Liver (tissue), 9 donors: ENCODE measurements around the gene CYP1B1. TPM values are rescaled to one million over a fixed set of nuclear protein-coding genes. Genes with fewer than 3 reads are reported as not detected.

Experiments
- DNase-seq: peaks from one replicate; pipeline ENCODE4 v3.0.0-alpha.2; 2017; ENCODE audit warnings: low spot score
- H3K27ac ChIP-seq, 2 donors: one replicate each; pipeline ENCODE4 v1.7.0; 2013; ENCODE audit warnings: inconsistent platforms in 2 of 2, low read length in 2 of 2, control low read depth in 1 of 2, low read depth in 1 of 2, mild to moderate bottlenecking in 1 of 2
- H3K27me3 ChIP-seq, 4 donors: one replicate each; pipeline versions ENCODE4 v1.6.1 to v1.7.0; 2013; ENCODE audit warnings: low read length in 3 of 4, inconsistent platforms in 1 of 4, mild to moderate bottlenecking in 1 of 4, moderate library complexity in 1 of 4; ENCODE audit not compliant: control insufficient read depth in 4 of 4, insufficient read depth in 4 of 4
- H3K36me3 ChIP-seq, 4 donors: one replicate each; pipeline versions ENCODE4 v1.6.1 to v1.7.0; 2013; ENCODE audit warnings: low read length in 3 of 4, mild to moderate bottlenecking in 3 of 4, low read depth in 1 of 4, moderate library complexity in 1 of 4; ENCODE audit not compliant: control insufficient read depth in 4 of 4, insufficient read depth in 3 of 4
- H3K4me1 ChIP-seq, 4 donors: one replicate each; pipeline versions ENCODE4 v1.6.1 to v1.7.0; 2013; ENCODE audit warnings: low read length in 3 of 4, mild to moderate bottlenecking in 3 of 4, moderate library complexity in 1 of 4; ENCODE audit not compliant: control insufficient read depth in 4 of 4, insufficient read depth in 4 of 4
- H3K4me3 ChIP-seq, 3 donors: one replicate each; pipeline versions ENCODE4 v1.6.1 to v1.7.0; 2013; ENCODE audit warnings: low read length in 3 of 3, control low read depth in 1 of 3, low read depth in 1 of 3, mild to moderate bottlenecking in 1 of 3
- H3K9ac ChIP-seq, 2 donors: one replicate each; pipeline ENCODE4 v1.7.0; 2013; ENCODE audit warnings: low read length in 2 of 2, mild to moderate bottlenecking in 2 of 2, moderate library complexity in 2 of 2, control low read depth in 1 of 2, low read depth in 1 of 2
- H3K9me3 ChIP-seq, 4 donors: one replicate each; pipeline versions ENCODE4 v1.6.1 to v1.7.0; 2013; ENCODE audit warnings: low read length in 3 of 4; ENCODE audit not compliant: control insufficient read depth in 4 of 4
- EGR1 ChIP-seq, 2 donors: IDR thresholded peaks; 2 replicates each; pipeline ENCODE4 v1.6.1; 2016 to 2018; ENCODE audit warnings: antibody characterized with exemption in 2 of 2, low read depth in 2 of 2
- FOXA1 ChIP-seq: IDR thresholded peaks from 2 replicates; pipeline ENCODE4 v1.6.1; 2016; ENCODE audit warnings: antibody characterized with exemption
- FOXA2 ChIP-seq: IDR thresholded peaks from 2 replicates; pipeline ENCODE4 v1.6.1; 2016; ENCODE audit warnings: antibody characterized with exemption
- GABPA ChIP-seq, 2 donors: IDR thresholded peaks in 1 of 2; conservative IDR thresholded peaks in 1 of 2; 2 replicates each; pipeline ENCODE4 v1.6.1; 2016; ENCODE audit warnings: antibody characterized with exemption in 2 of 2, mild to moderate bottlenecking in 1 of 2, moderate library complexity in 1 of 2
- HNF4A ChIP-seq, 2 donors: conservative IDR thresholded peaks; 2 replicates each; pipeline ENCODE4 v1.6.1; 2016; ENCODE audit warnings: antibody characterized with exemption in 2 of 2, mild to moderate bottlenecking in 2 of 2
- HNF4G ChIP-seq: IDR thresholded peaks from 2 replicates; pipeline ENCODE4 v1.6.1; 2016; ENCODE audit warnings: antibody characterized with exemption
- JUND ChIP-seq, 2 donors: IDR thresholded peaks; 2 replicates each; pipeline ENCODE4 v1.6.1; 2016; ENCODE audit warnings: antibody characterized with exemption in 2 of 2
- NR2F2 ChIP-seq: IDR thresholded peaks from 2 replicates; pipeline ENCODE4 v1.6.1; 2016; ENCODE audit warnings: antibody characterized with exemption
- RAD21 ChIP-seq, 2 donors: IDR thresholded peaks; 2 replicates each; pipeline ENCODE4 v1.6.1; 2016; ENCODE audit warnings: antibody characterized with exemption in 2 of 2, mild to moderate bottlenecking in 2 of 2
- RXRA ChIP-seq, 2 donors: IDR thresholded peaks; 2 replicates each; pipeline ENCODE4 v1.6.1; 2017 to 2018; ENCODE audit warnings: antibody characterized with exemption in 2 of 2, mild to moderate bottlenecking in 1 of 2
- SP1 ChIP-seq: IDR thresholded peaks from 2 replicates; pipeline ENCODE4 v1.6.1; 2018; ENCODE audit warnings: antibody characterized with exemption, mild to moderate bottlenecking
- TAF1 ChIP-seq: conservative IDR thresholded peaks from 2 replicates; pipeline ENCODE4 v1.6.1; 2016; ENCODE audit warnings: antibody characterized with exemption, mild to moderate bottlenecking
- YY1 ChIP-seq: IDR thresholded peaks from 2 replicates; pipeline ENCODE4 v1.6.1; 2016; ENCODE audit warnings: antibody characterized with exemption, mild to moderate bottlenecking
- WGBS: extraction: QIAGEN DNeasy Blood & Tissue Kit; methylation state at CpG from one replicate; pipeline ENCODE4 v1.1.7; 2013; 5-methylcytosine and 5-hydroxymethylcytosine counted together
- polyA plus RNA-seq, 2 donors: library from polyadenylated mRNA; stranded (reverse) in 1 of 2; unstranded in 1 of 2; fragments of 200-250 nt in 1 of 2; fragments of >200 nt in 1 of 2; fragmentation: Nextera tagmentation in 1 of 2; extraction: Ambion mirVana in 1 of 2; gene quantifications; one replicate each; pipeline versions ENCODE4 v1.2.1 to v1.2.3, GENCODE V29; 2013 to 2015
- total RNA-seq, 2 donors: library from RNA; depleted of rRNA; stranded (reverse); fragments of >200 nt; gene quantifications; one replicate each; pipeline ENCODE4 v1.2.3, GENCODE V29; 2014
- TF ChIP-seq, protein P1 (sequence below): IDR thresholded peaks from 2 replicates; pipeline ENCODE4 v1.6.1; 2016; ENCODE audit warnings: antibody characterized with exemption
- TF ChIP-seq, protein P2 (sequence below): IDR thresholded peaks from 2 replicates; pipeline ENCODE4 v1.6.1; 2016; ENCODE audit warnings: antibody characterized with exemption
- TF ChIP-seq, protein P3 (sequence below): IDR thresholded peaks from 2 replicates; pipeline ENCODE4 v1.6.1; 2016; ENCODE audit warnings: antibody characterized with exemption
- TF ChIP-seq, protein P4 (sequence below): fragments of 150-350 bp; IDR thresholded peaks from 2 replicates; pipeline ENCODE4 v1.5.1; 2017; ENCODE audit warnings: improper control_type of control experiment, low read depth, low read length; ENCODE audit not compliant: missing input control
- TF ChIP-seq, protein P5 (sequence below): IDR thresholded peaks from 2 replicates; pipeline ENCODE4 v1.6.1; 2016; ENCODE audit warnings: antibody characterized with exemption, mild to moderate bottlenecking
- donor health status: healthy.
- donor health status: healthy.
- donor health status: healthy.
- donor health status: healthy.
- donor health status: healthy.

The CYP1B1 gene
- total and polyA plus RNA-seq, 4 donors: 0.84 to 6.8 (median 3.2) TPM

DNA sequence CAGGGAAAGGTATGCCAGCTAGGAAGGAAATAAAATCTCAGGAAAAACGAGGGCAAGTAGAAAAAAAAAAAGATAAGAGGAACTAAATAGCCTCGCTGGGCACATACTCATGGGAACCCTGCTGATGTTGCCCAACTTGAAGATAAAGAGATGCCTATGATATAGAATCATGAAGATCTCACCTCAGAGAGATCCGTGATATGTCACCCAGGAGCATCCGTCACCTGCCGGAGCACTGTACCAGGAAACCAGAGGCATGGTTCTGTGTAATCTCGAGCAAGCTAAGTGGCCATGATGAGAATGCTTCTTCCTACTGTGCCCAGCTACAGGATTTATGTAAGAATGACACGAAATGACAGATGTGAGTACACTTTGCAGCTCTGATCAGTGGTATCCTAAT lies 40.0 kb downstream of the CYP1B1 start:
- peaks cover 0 to 8% (median 6%) of the 10 kb centered on the region in 4 donors for H3K4me1 ChIP-seq
- no peaks in the 10 kb centered on the region for H3K9me3 ChIP-seq
- no peak overlapping the region for H3K9ac ChIP-seq
- no peak for DNase-seq
- TF ChIP-seq EGR1 (IDR thresholded peaks at IDR 0.05; ENCODE audit: low read depth in 2 of 2): no peak
- TF ChIP-seq, protein P1, sequence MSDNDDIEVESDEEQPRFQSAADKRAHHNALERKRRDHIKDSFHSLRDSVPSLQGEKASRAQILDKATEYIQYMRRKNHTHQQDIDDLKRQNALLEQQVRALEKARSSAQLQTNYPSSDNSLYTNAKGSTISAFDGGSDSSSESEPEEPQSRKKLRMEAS: no peak
- TF ChIP-seq HNF4G: no peak
- no peak for TF ChIP-seq SP1
- peaks cover 0 to 3% (median 0%) of the 10 kb centered on the region in 4 donors for H3K27me3 ChIP-seq
- no peak overlapping the region for H3K27ac ChIP-seq
- WGBS: 91% methylated on average over 7 of the region's 7 CpGs
- H3K4me3 ChIP-seq: no peak overlapping the region
- no peaks in the 10 kb centered on the region for H3K36me3 ChIP-seq

DNA sequence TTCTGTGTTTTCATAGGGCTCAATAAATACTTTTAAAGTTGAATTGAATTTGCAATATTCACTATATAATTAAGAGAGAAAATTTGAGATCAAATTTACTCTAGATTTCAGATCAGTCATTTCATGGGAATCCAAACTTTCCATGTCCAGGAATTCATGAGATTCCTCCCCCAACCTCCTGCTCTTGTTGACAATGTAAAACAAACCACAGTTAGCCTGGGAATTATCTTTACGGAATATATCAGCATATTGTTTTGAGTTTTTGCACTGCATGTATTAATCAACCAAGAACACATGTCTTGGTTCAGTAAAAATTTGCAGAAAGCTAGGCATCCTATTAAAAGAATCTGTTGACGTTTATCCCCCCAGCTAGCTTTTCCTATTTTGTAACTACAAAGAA lies 42.3 kb downstream of the CYP1B1 start:
- WGBS: 47% methylated on average over 2 of the region's 2 CpGs
- Histone ChIP-seq H3K9ac (no peak overlapping the region), H3K36me3 (no peaks in the 10 kb centered on the region), H3K4me1 (peaks cover 0 to 8% (median 6%) of the 10 kb centered on the region in 4 donors), H3K27ac (no peak overlapping the region), H3K27me3 (peaks cover 0 to 2% (median 0%) of the 10 kb centered on the region in 4 donors), H3K4me3 (no peak overlapping the region), H3K9me3 (no peaks in the 10 kb centered on the region)
- TF ChIP-seq GABPA (IDR thresholded peaks at IDR 0.05 in 1 of 2, conservative IDR thresholded peaks at IDR 0.05 in 1 of 2): no peak
- TF ChIP-seq, protein P2, sequence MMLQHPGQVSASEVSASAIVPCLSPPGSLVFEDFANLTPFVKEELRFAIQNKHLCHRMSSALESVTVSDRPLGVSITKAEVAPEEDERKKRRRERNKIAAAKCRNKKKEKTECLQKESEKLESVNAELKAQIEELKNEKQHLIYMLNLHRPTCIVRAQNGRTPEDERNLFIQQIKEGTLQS: no peak
- TF ChIP-seq, protein P3, sequence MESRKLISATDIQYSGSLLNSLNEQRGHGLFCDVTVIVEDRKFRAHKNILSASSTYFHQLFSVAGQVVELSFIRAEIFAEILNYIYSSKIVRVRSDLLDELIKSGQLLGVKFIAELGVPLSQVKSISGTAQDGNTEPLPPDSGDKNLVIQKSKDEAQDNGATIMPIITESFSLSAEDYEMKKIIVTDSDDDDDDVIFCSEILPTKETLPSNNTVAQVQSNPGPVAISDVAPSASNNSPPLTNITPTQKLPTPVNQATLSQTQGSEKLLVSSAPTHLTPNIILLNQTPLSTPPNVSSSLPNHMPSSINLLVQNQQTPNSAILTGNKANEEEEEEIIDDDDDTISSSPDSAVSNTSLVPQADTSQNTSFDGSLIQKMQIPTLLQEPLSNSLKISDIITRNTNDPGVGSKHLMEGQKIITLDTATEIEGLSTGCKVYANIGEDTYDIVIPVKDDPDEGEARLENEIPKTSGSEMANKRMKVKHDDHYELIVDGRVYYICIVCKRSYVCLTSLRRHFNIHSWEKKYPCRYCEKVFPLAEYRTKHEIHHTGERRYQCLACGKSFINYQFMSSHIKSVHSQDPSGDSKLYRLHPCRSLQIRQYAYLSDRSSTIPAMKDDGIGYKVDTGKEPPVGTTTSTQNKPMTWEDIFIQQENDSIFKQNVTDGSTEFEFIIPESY: no peak
- no peak for DNase-seq

DNA sequence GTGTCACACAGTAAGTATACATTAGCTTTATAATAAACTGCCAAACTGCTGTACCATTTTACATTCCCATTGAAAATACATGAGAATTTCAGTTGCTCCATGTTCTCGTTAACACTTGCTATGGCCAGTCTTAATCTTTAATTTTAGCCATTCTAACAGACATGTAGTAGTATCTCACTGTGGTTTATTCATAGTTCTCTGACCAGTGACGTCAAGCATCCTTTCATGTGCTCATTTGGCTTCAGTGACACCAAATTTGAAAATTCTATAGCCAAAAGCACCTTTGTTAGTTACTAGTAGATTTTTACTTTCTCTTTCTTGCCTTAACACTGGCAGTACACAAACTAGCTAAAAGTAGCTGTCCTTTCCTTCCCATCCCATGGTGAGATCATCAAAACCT lies 43.0 kb downstream of the CYP1B1 start:
- Histone ChIP-seq H3K9me3 (no peaks in the 10 kb centered on the region), H3K4me3 (no peak overlapping the region), H3K27me3 (no peaks in the 10 kb centered on the region), H3K4me1 (peaks cover 0 to 2% (median 1%) of the 10 kb centered on the region in 4 donors), H3K9ac (no peak overlapping the region), H3K27ac (no peak overlapping the region), H3K36me3 (no peaks in the 10 kb centered on the region)
- DNase-seq: no peak
- 99% methylated on average over 2 of the region's 2 CpGs for WGBS
- TF ChIP-seq HNF4G (no peak), RAD21 (IDR thresholded peaks at IDR 0.05) (no peak), RXRA (IDR thresholded peaks at IDR 0.05) (no peak), JUND (IDR thresholded peaks at IDR 0.05) (no peak), FOXA2 (no peak), GABPA (IDR thresholded peaks at IDR 0.05 in 1 of 2, conservative IDR thresholded peaks at IDR 0.05 in 1 of 2) (no peak), HNF4A (conservative IDR thresholded peaks at IDR 0.05) (no peak), YY1 (no peak), SP1 (no peak), FOXA1 (no peak), TAF1 (no peak), NR2F2 (no peak), EGR1 (IDR thresholded peaks at IDR 0.05; ENCODE audit: low read depth in 2 of 2) (no peak)
- TF ChIP-seq, protein P3: no peak
- TF ChIP-seq, protein P4, sequence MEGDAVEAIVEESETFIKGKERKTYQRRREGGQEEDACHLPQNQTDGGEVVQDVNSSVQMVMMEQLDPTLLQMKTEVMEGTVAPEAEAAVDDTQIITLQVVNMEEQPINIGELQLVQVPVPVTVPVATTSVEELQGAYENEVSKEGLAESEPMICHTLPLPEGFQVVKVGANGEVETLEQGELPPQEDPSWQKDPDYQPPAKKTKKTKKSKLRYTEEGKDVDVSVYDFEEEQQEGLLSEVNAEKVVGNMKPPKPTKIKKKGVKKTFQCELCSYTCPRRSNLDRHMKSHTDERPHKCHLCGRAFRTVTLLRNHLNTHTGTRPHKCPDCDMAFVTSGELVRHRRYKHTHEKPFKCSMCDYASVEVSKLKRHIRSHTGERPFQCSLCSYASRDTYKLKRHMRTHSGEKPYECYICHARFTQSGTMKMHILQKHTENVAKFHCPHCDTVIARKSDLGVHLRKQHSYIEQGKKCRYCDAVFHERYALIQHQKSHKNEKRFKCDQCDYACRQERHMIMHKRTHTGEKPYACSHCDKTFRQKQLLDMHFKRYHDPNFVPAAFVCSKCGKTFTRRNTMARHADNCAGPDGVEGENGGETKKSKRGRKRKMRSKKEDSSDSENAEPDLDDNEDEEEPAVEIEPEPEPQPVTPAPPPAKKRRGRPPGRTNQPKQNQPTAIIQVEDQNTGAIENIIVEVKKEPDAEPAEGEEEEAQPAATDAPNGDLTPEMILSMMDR: no peak
- TF ChIP-seq, protein P5, sequence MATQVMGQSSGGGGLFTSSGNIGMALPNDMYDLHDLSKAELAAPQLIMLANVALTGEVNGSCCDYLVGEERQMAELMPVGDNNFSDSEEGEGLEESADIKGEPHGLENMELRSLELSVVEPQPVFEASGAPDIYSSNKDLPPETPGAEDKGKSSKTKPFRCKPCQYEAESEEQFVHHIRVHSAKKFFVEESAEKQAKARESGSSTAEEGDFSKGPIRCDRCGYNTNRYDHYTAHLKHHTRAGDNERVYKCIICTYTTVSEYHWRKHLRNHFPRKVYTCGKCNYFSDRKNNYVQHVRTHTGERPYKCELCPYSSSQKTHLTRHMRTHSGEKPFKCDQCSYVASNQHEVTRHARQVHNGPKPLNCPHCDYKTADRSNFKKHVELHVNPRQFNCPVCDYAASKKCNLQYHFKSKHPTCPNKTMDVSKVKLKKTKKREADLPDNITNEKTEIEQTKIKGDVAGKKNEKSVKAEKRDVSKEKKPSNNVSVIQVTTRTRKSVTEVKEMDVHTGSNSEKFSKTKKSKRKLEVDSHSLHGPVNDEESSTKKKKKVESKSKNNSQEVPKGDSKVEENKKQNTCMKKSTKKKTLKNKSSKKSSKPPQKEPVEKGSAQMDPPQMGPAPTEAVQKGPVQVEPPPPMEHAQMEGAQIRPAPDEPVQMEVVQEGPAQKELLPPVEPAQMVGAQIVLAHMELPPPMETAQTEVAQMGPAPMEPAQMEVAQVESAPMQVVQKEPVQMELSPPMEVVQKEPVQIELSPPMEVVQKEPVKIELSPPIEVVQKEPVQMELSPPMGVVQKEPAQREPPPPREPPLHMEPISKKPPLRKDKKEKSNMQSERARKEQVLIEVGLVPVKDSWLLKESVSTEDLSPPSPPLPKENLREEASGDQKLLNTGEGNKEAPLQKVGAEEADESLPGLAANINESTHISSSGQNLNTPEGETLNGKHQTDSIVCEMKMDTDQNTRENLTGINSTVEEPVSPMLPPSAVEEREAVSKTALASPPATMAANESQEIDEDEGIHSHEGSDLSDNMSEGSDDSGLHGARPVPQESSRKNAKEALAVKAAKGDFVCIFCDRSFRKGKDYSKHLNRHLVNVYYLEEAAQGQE: no peak
- TF ChIP-seq, protein P2: no peak
